Activated CD8-positive, alpha-beta memory T cell treated with anti-CD3 and anti-CD28 coated beads, Interleukin-2, amount 10 ng/mL, durations not matched to agents 7 days and 5 days (primary cell): Measurements from ENCODE around the gene GFOD1. TPM values are rescaled to one million over a fixed set of nuclear protein-coding genes. Genes with fewer than 3 reads are reported as not detected.
A peak's percentile ranks its signal among the peaks of the same experiment; 100 is the strongest.

ENCODE experiments used
- ATAC-seq: fragments of 150-1000 bp; cut with Tn5 transposase; one replicate; pipeline ENCODE4 v1.10.0; 2021; ENCODE audit warnings: moderate library complexity
- CTCF ChIA-PET: fragments of 350-600 bp; sonication (Branson Sonifier 250); formaldehyde crosslinking; loops from one replicate; lab custom pipeline; 2021; ENCODE audit warnings: antibody characterized with exemption; lab: Charles Lee
- DNase-seq: peaks from one replicate; pipeline ENCODE4 v3.0.0-alpha.2; 2020
- H3K27ac Mint-ChIP-seq: one replicate; pipeline ENCODE4 v1.8.0; 2021; ENCODE audit warnings: mild to moderate bottlenecking, mixed read lengths
- H3K27me3 Mint-ChIP-seq: one replicate; pipeline ENCODE4 v1.8.0; 2021; ENCODE audit warnings: mixed read lengths
- H3K36me3 Mint-ChIP-seq: one replicate; pipeline ENCODE4 v1.8.0; 2021; ENCODE audit warnings: mild to moderate bottlenecking, mixed read lengths
- H3K4me1 Mint-ChIP-seq: one replicate; pipeline ENCODE4 v1.8.0; 2021; ENCODE audit warnings: mixed read lengths
- H3K4me3 Mint-ChIP-seq: one replicate; pipeline ENCODE4 v1.8.0; 2021; ENCODE audit warnings: mild to moderate bottlenecking, moderate library complexity, mixed read lengths
- H3K9me3 Mint-ChIP-seq: one replicate; pipeline ENCODE4 v1.8.0; 2022; ENCODE audit warnings: low read depth, mixed read lengths
- total RNA-seq, 2 experiments: library from RNA; stranded (reverse); gene quantifications; one replicate each; pipeline ENCODE4 v1.2.3, GENCODE V29; 2021

The GFOD1 gene
- total RNA-seq, 2 experiments from 2014 or later = 10.6 to 11.6 TPM

GRCh38 chr6:13488015-13488895 is 855 bp upstream of the GFOD1 start:
- H3K4me1 Mint-ChIP-seq = peaks cover 41% of the 10 kb centered on the region
- CTCF ChIA-PET = interaction anchor here (0.7 to 4.4 kb wide), 7 partner anchors 36 to 159 kb away, joined by 3 to 33 read pairs (median 4); partner anchors contain the start of genes SIRT5 and TBC1D7
- H3K27ac Mint-ChIP-seq = peak overlapping the region; percentile 54
- H3K9me3 Mint-ChIP-seq = no peaks in the 10 kb centered on the region
- H3K36me3 Mint-ChIP-seq = no peaks in the 10 kb centered on the region
- ATAC-seq (peak; percentile 0), DNase-seq (peak; percentile 50)
- peak overlapping the region; percentile 77 for H3K4me3 Mint-ChIP-seq
- peaks cover 9% of the 10 kb centered on the region for H3K27me3 Mint-ChIP-seq

- peaks cover 45% of the 10 kb centered on the region for H3K4me1 Mint-ChIP-seq
- CTCF ChIA-PET = interaction anchor here (0.9 to 4.4 kb wide), 12 partner anchors 21 to 159 kb away, joined by 3 to 33 read pairs (median 4); partner anchors contain the start of genes NOL7, SIRT5 and TBC1D7
- DNase-seq (peak; percentile 82), ATAC-seq (peak; percentile 38)
- H3K27ac Mint-ChIP-seq = peak overlapping the region; percentile 71
- peak overlapping the region; percentile 79 for H3K4me3 Mint-ChIP-seq
- H3K9me3 Mint-ChIP-seq = no peaks in the 10 kb centered on the region
- H3K27me3 Mint-ChIP-seq = peaks cover 9% of the 10 kb centered on the region
- no peaks in the 10 kb centered on the region for H3K36me3 Mint-ChIP-seq
These were observed 700 bp downstream of the GFOD1 start for GRCh38 chr6:13486679-13487121.

DNA sequence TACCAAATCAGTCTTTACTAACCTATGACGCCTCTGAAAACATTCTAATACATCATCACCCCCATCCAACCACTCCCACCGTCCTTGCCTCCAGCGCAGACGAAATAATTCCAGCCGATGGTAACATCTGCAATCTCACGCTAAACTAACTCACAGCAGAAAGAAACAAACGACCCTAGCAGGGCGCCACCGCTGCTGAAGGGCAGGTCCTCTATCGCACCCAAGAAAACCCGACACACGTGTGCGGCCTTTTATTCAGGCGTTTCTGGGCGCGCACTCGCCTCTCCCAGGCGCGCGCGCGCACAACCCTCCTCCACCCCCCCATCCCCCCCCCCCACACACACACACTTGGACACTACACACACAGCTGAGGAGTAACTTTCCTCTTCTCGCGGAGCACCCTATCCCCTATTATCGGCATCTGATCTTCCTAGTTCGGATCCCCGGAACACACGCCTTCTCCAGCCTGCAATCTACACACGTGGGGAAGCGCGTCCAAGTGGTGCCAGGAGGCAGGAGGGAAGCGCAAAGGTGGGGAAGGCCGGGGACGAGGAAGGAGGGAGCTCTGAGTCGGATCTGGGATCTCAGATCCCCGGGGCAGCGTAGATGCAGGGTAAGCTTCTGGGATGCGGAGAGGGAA is 1.4 kb downstream of the GFOD1 start:
- H3K4me3 Mint-ChIP-seq = peak overlapping the region; percentile 79
- H3K36me3 Mint-ChIP-seq = no peaks in the 10 kb centered on the region
- peak overlapping the region; percentile 71 for H3K27ac Mint-ChIP-seq
- CTCF ChIA-PET = interaction anchor here (1.1 to 4.4 kb wide), 10 partner anchors 20 to 130 kb away, joined by 3 to 33 read pairs (median 4); partner anchors contain the start of genes NOL7 and SIRT5
- DNase-seq (peak; percentile 55), ATAC-seq (no peak)
- peaks cover 9% of the 10 kb centered on the region for H3K27me3 Mint-ChIP-seq
- no peaks in the 10 kb centered on the region for H3K9me3 Mint-ChIP-seq
- peaks cover 51% of the 10 kb centered on the region for H3K4me1 Mint-ChIP-seq

DNA sequence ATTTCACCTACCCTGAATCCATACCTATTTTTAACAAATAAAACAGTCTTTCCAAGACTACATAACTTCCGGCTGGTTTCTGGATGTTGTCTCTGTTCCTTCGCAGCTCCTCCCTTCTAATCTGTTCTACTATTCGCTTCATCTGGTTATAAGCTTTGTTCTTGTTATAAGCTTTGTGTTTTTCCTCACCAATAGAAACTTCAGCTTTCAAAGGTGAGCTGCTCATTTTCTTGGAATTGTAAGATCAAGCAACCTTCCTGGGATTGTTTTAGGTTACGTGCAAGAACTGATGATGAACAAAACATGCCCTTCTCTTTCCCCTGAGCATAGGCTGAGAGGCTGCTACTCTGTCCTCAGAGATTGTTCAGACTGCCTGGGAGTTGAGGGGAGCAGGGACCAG is 2.1 kb downstream of the GFOD1 start:
- Mint-ChIP-seq H3K4me1 (peaks cover 58% of the 10 kb centered on the region), H3K27me3 (peaks cover 9% of the 10 kb centered on the region), H3K36me3 (peaks cover 2% of the 10 kb centered on the region), H3K9me3 (no peaks in the 10 kb centered on the region), H3K27ac (peak overlapping the region; percentile 71), H3K4me3 (peak overlapping the region; percentile 79)
- DNase-seq (no peak), ATAC-seq (no peak)
- CTCF ChIA-PET = interaction anchor here (1.2 to 4.4 kb wide), 5 partner anchors 35 to 129 kb away, joined by 5 to 33 read pairs (median 7); partner anchors contain the start of gene SIRT5

DNA sequence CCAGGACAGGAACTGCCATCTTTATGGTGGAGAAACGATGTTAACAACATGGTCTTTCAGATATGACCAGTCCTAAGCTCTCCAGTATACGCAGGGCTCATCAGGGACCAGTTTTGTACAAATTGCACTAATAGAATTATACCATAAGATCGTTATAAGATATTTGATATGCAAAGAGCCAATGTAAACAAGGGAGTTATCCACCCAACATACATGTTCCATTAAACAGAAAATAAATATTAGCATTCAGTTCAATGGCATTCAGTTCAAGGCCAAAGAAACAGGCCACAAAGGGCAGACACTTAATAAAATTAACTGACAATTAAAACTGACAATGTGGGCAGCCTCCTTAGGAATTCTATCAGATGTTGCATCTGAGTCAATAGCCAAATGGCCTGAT is 2.6 kb downstream of the GFOD1 start:
- H3K4me1 Mint-ChIP-seq = peaks cover 62% of the 10 kb centered on the region
- H3K36me3 Mint-ChIP-seq = peaks cover 6% of the 10 kb centered on the region
- ATAC-seq (no peak), DNase-seq (no peak)
- CTCF ChIA-PET = interaction anchor here (0.8 to 4.4 kb wide), 9 partner anchors 9 to 154 kb away, joined by 3 to 33 read pairs (median 4); partner anchors contain the start of gene SIRT5
- H3K9me3 Mint-ChIP-seq = no peaks in the 10 kb centered on the region
- H3K27me3 Mint-ChIP-seq = peaks cover 9% of the 10 kb centered on the region
- peak overlapping the region; percentile 79 for H3K4me3 Mint-ChIP-seq
- H3K27ac Mint-ChIP-seq = peak overlapping the region; percentile 74

GRCh38 chr6:13484138-13484708 is 3.2 kb downstream of the GFOD1 start:
- Mint-ChIP-seq H3K27me3 (peaks cover 9% of the 10 kb centered on the region), H3K4me1 (peaks cover 67% of the 10 kb centered on the region), H3K36me3 (peaks cover 10% of the 10 kb centered on the region), H3K27ac (peak overlapping the region; percentile 74), H3K9me3 (no peaks in the 10 kb centered on the region), H3K4me3 (peak overlapping the region; percentile 79)
- DNase-seq (peak; percentile 51), ATAC-seq (no peak)
- CTCF ChIA-PET = interaction anchor here (0.8 to 4.4 kb wide), 9 partner anchors 9 to 153 kb away, joined by 3 to 33 read pairs (median 3); partner anchors contain the start of gene SIRT5

GRCh38 chr6:13480631-13481501 is 6.5 kb downstream of the GFOD1 start:
- H3K4me1 Mint-ChIP-seq = peaks cover 60% of the 10 kb centered on the region
- no peaks in the 10 kb centered on the region for H3K9me3 Mint-ChIP-seq
- no peak overlapping the region for H3K4me3 Mint-ChIP-seq
- no peak for ATAC-seq
- H3K27me3 Mint-ChIP-seq = peaks cover 3% of the 10 kb centered on the region
- DNase-seq = no peak
- CTCF ChIA-PET = interaction anchor here (1.0 to 2.4 kb wide), 4 partner anchors 52 to 144 kb away, joined by 3 to 7 read pairs (median 4); partner anchors contain the start of gene SIRT5
- peaks cover 24% of the 10 kb centered on the region for H3K36me3 Mint-ChIP-seq
- H3K27ac Mint-ChIP-seq = no peak overlapping the region

GRCh38 chr6:13479971-13480434 is 7.4 kb downstream of the GFOD1 start:
- CTCF ChIA-PET = interaction anchor here (2.4 kb wide), 1 partner anchor 95 kb away, joined by 7 read pairs; no protein-coding TSS in a partner anchor
- Mint-ChIP-seq H3K36me3 (peaks cover 24% of the 10 kb centered on the region), H3K27ac (no peak overlapping the region)

DNA sequence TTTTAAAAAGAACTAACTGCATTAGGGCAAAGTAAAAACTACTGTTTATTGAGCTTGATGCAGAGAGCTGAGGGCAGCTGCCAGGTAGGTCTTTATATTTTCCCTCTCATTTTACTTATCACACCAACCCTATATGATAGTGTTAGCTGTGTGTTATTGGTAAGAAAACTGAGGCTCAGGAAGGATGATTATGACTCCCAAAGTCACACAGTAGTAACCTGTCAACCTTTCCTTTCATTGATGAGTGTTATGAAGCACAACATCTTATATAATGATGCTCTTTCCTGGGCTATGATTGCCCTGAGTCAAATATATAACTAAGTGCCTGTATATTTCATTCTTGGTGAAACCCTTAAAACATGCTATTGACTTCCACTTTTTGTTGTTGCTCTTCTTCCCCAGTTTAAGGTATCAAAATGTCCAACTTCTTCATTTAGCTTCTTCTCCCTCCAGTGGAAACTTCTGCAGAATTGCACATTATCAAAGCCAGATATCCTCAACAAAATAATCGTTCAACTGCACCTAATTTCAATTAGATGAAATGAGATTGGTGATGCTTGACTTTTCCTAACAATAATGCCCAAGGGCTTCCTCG is 8.1 kb downstream of the GFOD1 start:
- CTCF ChIA-PET = interaction anchor here (1.5 to 2.4 kb wide), 2 partner anchors 44 to 96 kb away, joined by 5 to 7 read pairs; no protein-coding TSS in a partner anchor
- Mint-ChIP-seq H3K27ac (no peak overlapping the region), H3K27me3 (no peaks in the 10 kb centered on the region), H3K9me3 (no peaks in the 10 kb centered on the region), H3K36me3 (peaks cover 26% of the 10 kb centered on the region), H3K4me1 (peaks cover 45% of the 10 kb centered on the region), H3K4me3 (no peak overlapping the region)
- DNase-seq (no peak), ATAC-seq (peak; percentile 34)

More at GRCh38 chr6:13479971-13480434, 7.4 kb downstream of the GFOD1 start:
- peaks cover 51% of the 10 kb centered on the region for H3K4me1 Mint-ChIP-seq
- DNase-seq (no peak), ATAC-seq (no peak)
- no peaks in the 10 kb centered on the region for H3K27me3 Mint-ChIP-seq
- no peak overlapping the region for H3K4me3 Mint-ChIP-seq
- H3K9me3 Mint-ChIP-seq = no peaks in the 10 kb centered on the region

- DNase-seq (no peak), ATAC-seq (no peak)
- H3K9me3 Mint-ChIP-seq = no peaks in the 10 kb centered on the region
- no peak overlapping the region for H3K27ac Mint-ChIP-seq
- CTCF ChIA-PET = interaction anchor here (1.5 to 2.4 kb wide), 2 partner anchors 43 to 97 kb away, joined by 5 to 7 read pairs; no protein-coding TSS in a partner anchor
- H3K4me1 Mint-ChIP-seq = peaks cover 38% of the 10 kb centered on the region
- peaks cover 26% of the 10 kb centered on the region for H3K36me3 Mint-ChIP-seq
- no peaks in the 10 kb centered on the region for H3K27me3 Mint-ChIP-seq
- no peak overlapping the region for H3K4me3 Mint-ChIP-seq
These were observed 8.9 kb downstream of the GFOD1 start for GRCh38 chr6:13478525-13478966.

DNA sequence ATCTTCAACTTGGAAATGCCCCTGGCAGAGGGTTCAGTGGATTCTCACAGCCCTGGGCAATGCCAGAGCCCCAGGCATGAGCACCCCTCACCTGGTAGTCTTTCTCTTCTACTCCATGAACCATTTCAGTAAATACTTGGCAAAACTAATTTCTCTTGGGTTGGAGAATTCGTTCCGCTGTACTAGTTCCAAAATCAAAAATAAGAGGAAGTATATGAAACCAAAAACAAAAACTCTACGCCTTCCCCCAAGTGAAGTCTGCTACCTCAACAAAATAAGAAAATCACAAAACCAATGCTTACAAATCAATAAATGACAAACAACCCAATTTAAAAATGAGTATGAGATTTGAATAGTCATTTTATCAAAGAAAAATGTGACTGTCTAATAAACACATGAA is 12.6 kb downstream of the GFOD1 start:
- CTCF ChIA-PET = no interaction called here
- Mint-ChIP-seq H3K4me1 (peaks cover 14% of the 10 kb centered on the region), H3K9me3 (no peaks in the 10 kb centered on the region), H3K4me3 (no peak overlapping the region), H3K27ac (no peak overlapping the region), H3K36me3 (peaks cover 24% of the 10 kb centered on the region), H3K27me3 (no peaks in the 10 kb centered on the region)
- DNase-seq (no peak), ATAC-seq (no peak)
